Stimulated activated CD4-positive, alpha-beta T cell treated with anti-CD3 and anti-CD28 coated beads, Interleukin-2, amount 100 ng/mL, for 4 hours (primary cell): ENCODE data around the gene TMEM59.

Experiments used
- DNase-seq: peaks from one replicate; pipeline ENCODE4 v3.0.0-alpha.2; 2020; ENCODE audit warnings: low read depth

Gene TMEM59

GRCh38 chr1:53982034-53982762 is 70.8 kb downstream of the TMEM59 start:
- no peak for DNase-seq

- DNase-seq, result no peak
Observed at GRCh38 chr1:53981220-53981619, 71.8 kb downstream of the TMEM59 start.

- no peak for DNase-seq
Observed at GRCh38 chr1:53979712-53980450, 73.1 kb downstream of the TMEM59 start.
